Measurements from ENCODE around the gene FATE1.

- TF ChIP-seq CTCF (IDR thresholded peaks at IDR 0.05), result no peak
- no peak for TF ChIP-seq POLR2A (IDR thresholded peaks at IDR 0.05)
Measured at GRCh38 chrX:151759041-151759708, 43.3 kb downstream of the FATE1 start.
